ENCODE results near the gene JADE2. TPM values are rescaled to one million over a fixed set of nuclear protein-coding genes. Genes with fewer than 3 reads are reported as not detected.

JADE2 gene
- total RNA-seq, 1 donor from 2014 or later: 30.3 TPM

- no peaks in the 10 kb centered on the region for H3K4me1 ChIP-seq (ENCODE audit: insufficient read depth, low read length)
- H3K4me3 Mint-ChIP-seq (ENCODE audit: unreplicated experiment): no peak overlapping the region
- no peaks in the 10 kb centered on the region for H3K9me3 ChIP-seq (ENCODE audit: insufficient read depth, low read depth, low read length)
- no peak overlapping the region for H3K4me2 ChIP-seq (ENCODE audit: low read length)
- peaks cover 5% of the 10 kb centered on the region for H3K36me3 Mint-ChIP-seq (ENCODE audit: low read depth, unreplicated experiment)
- DNase-seq (ENCODE audit: low read depth) (no peak), FAIRE-seq (no peak)
- H3K27ac ChIP-seq (ENCODE audit: low read depth, low read length): no peak overlapping the region
- H3K9ac ChIP-seq (ENCODE audit: low read length): no peak overlapping the region
- no peak for TF ChIP-seq CTCF (IDR thresholded peaks at IDR 0.05; ENCODE audit: insufficient read depth, low read depth, low read length)
- TF ChIP-seq EZH2 (IDR thresholded peaks at IDR 0.05; ENCODE audit: insufficient read depth, low read length): no peak
- no peaks in the 10 kb centered on the region for H3K36me3 ChIP-seq (ENCODE audit: insufficient read depth, low read length)
- H3K27me3 ChIP-seq (ENCODE audit: insufficient read depth, low read length): no peaks in the 10 kb centered on the region
- H2AFZ ChIP-seq (ENCODE audit: low read depth, low read length): no peak overlapping the region
- H3K27ac Mint-ChIP-seq (ENCODE audit: unreplicated experiment): no peak overlapping the region
- H3K4me3 ChIP-seq (ENCODE audit: insufficient read depth, low read depth, low read length): no peak overlapping the region
- H3K4me1 Mint-ChIP-seq (ENCODE audit: low read depth, unreplicated experiment): no peaks in the 10 kb centered on the region
- no peaks in the 10 kb centered on the region for H3K27me3 Mint-ChIP-seq (ENCODE audit: low read depth, unreplicated experiment)
- no peaks in the 10 kb centered on the region for H4K20me1 ChIP-seq (ENCODE audit: insufficient read depth, low read length)
- no peaks in the 10 kb centered on the region for H3K9me3 Mint-ChIP-seq (ENCODE audit: unreplicated experiment)
- H3K79me2 ChIP-seq (ENCODE audit: insufficient read depth, low read length): no peaks in the 10 kb centered on the region
These were observed 58.3 kb downstream of the JADE2 start for GRCh38 chr5:134583766-134584165.

GRCh38 chr5:134584662-134585061 is 59.2 kb downstream of the JADE2 start:
- Mint-ChIP-seq H3K36me3 (ENCODE audit: low read depth, unreplicated experiment) (peaks cover 5% of the 10 kb centered on the region), H3K4me1 (ENCODE audit: low read depth, unreplicated experiment) (no peaks in the 10 kb centered on the region), H3K27me3 (ENCODE audit: low read depth, unreplicated experiment) (no peaks in the 10 kb centered on the region), H3K27ac (ENCODE audit: unreplicated experiment) (no peak overlapping the region), H3K9me3 (ENCODE audit: unreplicated experiment) (no peaks in the 10 kb centered on the region), H3K4me3 (ENCODE audit: unreplicated experiment) (no peak overlapping the region)
- Histone ChIP-seq H3K4me1 (ENCODE audit: insufficient read depth, low read length) (no peaks in the 10 kb centered on the region), H3K79me2 (ENCODE audit: insufficient read depth, low read length) (no peaks in the 10 kb centered on the region), H3K36me3 (ENCODE audit: insufficient read depth, low read length) (no peaks in the 10 kb centered on the region), H3K9me3 (ENCODE audit: insufficient read depth, low read depth, low read length) (no peaks in the 10 kb centered on the region), H3K4me3 (ENCODE audit: insufficient read depth, low read depth, low read length) (no peak overlapping the region), H3K27me3 (ENCODE audit: insufficient read depth, low read length) (no peaks in the 10 kb centered on the region), H3K9ac (ENCODE audit: low read length) (no peak overlapping the region), H3K4me2 (ENCODE audit: low read length) (no peak overlapping the region), H4K20me1 (ENCODE audit: insufficient read depth, low read length) (no peaks in the 10 kb centered on the region), H3K27ac (ENCODE audit: low read depth, low read length) (no peak overlapping the region), H2AFZ (ENCODE audit: low read depth, low read length) (no peak overlapping the region)
- DNase-seq (ENCODE audit: low read depth): no peak
- FAIRE-seq: no peak
- TF ChIP-seq CTCF (IDR thresholded peaks at IDR 0.05; ENCODE audit: insufficient read depth, low read depth, low read length): no peak
- no peak for TF ChIP-seq EZH2 (IDR thresholded peaks at IDR 0.05; ENCODE audit: insufficient read depth, low read length)

- Histone ChIP-seq H3K9ac (ENCODE audit: low read length) (no peak overlapping the region), H2AFZ (ENCODE audit: low read depth, low read length) (no peak overlapping the region), H3K27me3 (ENCODE audit: insufficient read depth, low read length) (no peaks in the 10 kb centered on the region), H3K4me3 (ENCODE audit: insufficient read depth, low read depth, low read length) (no peak overlapping the region), H3K79me2 (ENCODE audit: insufficient read depth, low read length) (no peaks in the 10 kb centered on the region), H3K9me3 (ENCODE audit: insufficient read depth, low read depth, low read length) (no peaks in the 10 kb centered on the region), H3K4me1 (ENCODE audit: insufficient read depth, low read length) (no peaks in the 10 kb centered on the region), H3K4me2 (ENCODE audit: low read length) (no peak overlapping the region), H3K36me3 (ENCODE audit: insufficient read depth, low read length) (no peaks in the 10 kb centered on the region), H4K20me1 (ENCODE audit: insufficient read depth, low read length) (no peaks in the 10 kb centered on the region), H3K27ac (ENCODE audit: low read depth, low read length) (no peak overlapping the region)
- Mint-ChIP-seq H3K27me3 (ENCODE audit: low read depth, unreplicated experiment) (no peaks in the 10 kb centered on the region), H3K36me3 (ENCODE audit: low read depth, unreplicated experiment) (peaks cover under 1% of the 10 kb centered on the region), H3K9me3 (ENCODE audit: unreplicated experiment) (no peaks in the 10 kb centered on the region), H3K27ac (ENCODE audit: unreplicated experiment) (no peak overlapping the region), H3K4me1 (ENCODE audit: low read depth, unreplicated experiment) (no peaks in the 10 kb centered on the region), H3K4me3 (ENCODE audit: unreplicated experiment) (no peak overlapping the region)
- FAIRE-seq (no peak), DNase-seq (ENCODE audit: low read depth) (no peak)
- TF ChIP-seq EZH2 (IDR thresholded peaks at IDR 0.05; ENCODE audit: insufficient read depth, low read length): no peak
- no peak for TF ChIP-seq CTCF (IDR thresholded peaks at IDR 0.05; ENCODE audit: insufficient read depth, low read depth, low read length)
These were observed 60.5 kb downstream of the JADE2 start for GRCh38 chr5:134585966-134586365.
